Stimulated activated CD8-positive, alpha-beta memory T cell treated with anti-CD3 and anti-CD28 coated beads, Interleukin-4, amount 100 ng/mL, for 4 hours (primary cell): Measurements from ENCODE around the gene RYR3.

Experiments
- DNase-seq, 2 donors: peaks; one replicate each; pipeline ENCODE4 v3.0.0-alpha.2; 2020; ENCODE audit warnings: low read depth in 2 of 2, low spot score in 1 of 2

Gene RYR3

GRCh38 chr15:33822479-33822878, 511.7 kb downstream of the RYR3 start:
- no peak for DNase-seq

GRCh38 chr15:33823119-33823518, 512.4 kb downstream of the RYR3 start:
- DNase-seq: no peak

GRCh38 chr15:33825453-33825852, 514.7 kb downstream of the RYR3 start:
- no peak for DNase-seq

GRCh38 chr15:33826201-33826600, 515.4 kb downstream of the RYR3 start:
- DNase-seq: no peak

- DNase-seq: no peak
Observed at GRCh38 chr15:33830351-33830750, 519.6 kb downstream of the RYR3 start.

- no peak for DNase-seq
Observed at GRCh38 chr15:33831646-33832045, 520.9 kb downstream of the RYR3 start.

- no peak for DNase-seq
Observed at GRCh38 chr15:33834892-33835743, 524.4 kb downstream of the RYR3 start.

GRCh38 chr15:33837294-33837693, 526.5 kb downstream of the RYR3 start:
- no peak for DNase-seq

GRCh38 chr15:33839540-33839939, 528.8 kb downstream of the RYR3 start:
- DNase-seq: no peak

GRCh38 chr15:33840615-33841014, 529.8 kb downstream of the RYR3 start:
- no peak for DNase-seq

GRCh38 chr15:33844186-33844585, 533.4 kb downstream of the RYR3 start:
- no peak for DNase-seq

GRCh38 chr15:33844597-33844996, 533.8 kb downstream of the RYR3 start:
- no peak for DNase-seq

- no peak for DNase-seq
Observed at GRCh38 chr15:33846142-33846541, 535.4 kb downstream of the RYR3 start.

GRCh38 chr15:33846862-33847261, 536.1 kb downstream of the RYR3 start:
- no peak for DNase-seq

- no peak for DNase-seq
Observed at GRCh38 chr15:33848011-33848410, 537.2 kb downstream of the RYR3 start.

- DNase-seq: no peak
Observed at GRCh38 chr15:33851079-33851478, 540.3 kb downstream of the RYR3 start.

- DNase-seq: no peak
Observed at GRCh38 chr15:33852094-33852493, 541.3 kb downstream of the RYR3 start.

- DNase-seq: no peak
Observed at GRCh38 chr15:33852570-33852969, 541.8 kb downstream of the RYR3 start.

GRCh38 chr15:33857726-33858125, 547.0 kb downstream of the RYR3 start:
- no peak for DNase-seq

GRCh38 chr15:33858836-33859235, 548.1 kb downstream of the RYR3 start:
- DNase-seq: no peak

GRCh38 chr15:33859992-33860545, 549.3 kb downstream of the RYR3 start:
- DNase-seq: no peak

GRCh38 chr15:33860754-33861153, 550.0 kb downstream of the RYR3 start:
- no peak for DNase-seq
